ENCODE data around the gene FAM174B. TPM values are rescaled to one million over a fixed set of nuclear protein-coding genes. Genes with fewer than 3 reads are reported as not detected.

Gene FAM174B
- total RNA-seq, 4 donors from 2014 or later: 6.6 to 16.5 (median 9.7) TPM

- no peak for DNase-seq (ENCODE audit: low spot score in 2 of 2)
- TF ChIP-seq EP300 (IDR thresholded peaks at IDR 0.05) (no peak), POLR2A (IDR thresholded peaks at IDR 0.05) (no peak), CTCF (IDR thresholded peaks at IDR 0.05) (no peak)
- no peaks in the 10 kb centered on the region for H3K4me1 ChIP-seq
- no peak overlapping the region for H3K27ac ChIP-seq
- H3K36me3 ChIP-seq: no peaks in the 10 kb centered on the region
- H3K27me3 ChIP-seq: no peaks in the 10 kb centered on the region
- H3K9me3 ChIP-seq: peaks cover 0 to 18% (median 0%) of the 10 kb centered on the region in 4 donors
- H3K4me3 ChIP-seq: no peak overlapping the region
- WGBS, 2 donors: 94 to 98% methylated on average over 12 to 13 of the region's 13 CpGs
Measured at GRCh38 chr15:92643849-92644815, 11.4 kb downstream of the FAM174B start.

DNA sequence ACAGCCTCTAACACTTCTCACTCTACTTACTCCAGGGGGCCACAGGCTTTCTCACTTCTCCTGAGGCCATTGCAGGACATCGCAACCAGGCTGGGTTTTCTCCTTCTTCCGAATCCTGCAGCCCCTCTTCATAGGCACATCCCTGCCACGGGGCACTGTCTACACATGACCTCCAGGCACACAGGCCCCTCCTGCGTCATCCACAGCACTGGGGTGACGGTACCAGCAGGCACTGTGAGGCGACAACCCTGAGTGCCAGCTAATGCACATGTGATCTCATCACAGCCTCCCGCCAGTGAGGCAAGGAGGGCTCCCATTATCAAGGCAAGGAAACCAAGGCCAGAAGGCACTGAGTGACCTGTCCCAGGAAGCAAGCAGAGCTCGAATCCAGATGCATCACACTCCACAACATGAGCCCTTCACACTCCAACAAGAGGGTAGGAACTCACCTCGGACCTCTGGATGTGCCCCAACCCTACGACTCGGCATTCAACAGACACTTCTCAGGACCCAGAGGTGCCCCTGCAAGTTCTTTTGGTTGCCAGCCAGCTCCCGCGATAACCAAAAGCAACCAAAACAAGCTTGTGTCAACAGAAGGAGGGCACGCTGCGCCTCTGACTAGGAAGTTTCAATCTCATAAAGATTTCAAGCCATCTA is 16.7 kb downstream of the FAM174B start:
- Histone ChIP-seq H3K36me3 (no peaks in the 10 kb centered on the region), H3K4me3 (no peak overlapping the region), H3K4me1 (peaks cover 0 to 14% (median 2%) of the 10 kb centered on the region in 4 donors), H3K9me3 (peaks cover 0 to 22% (median 0%) of the 10 kb centered on the region in 4 donors), H3K27ac (no peak overlapping the region), H3K27me3 (no peaks in the 10 kb centered on the region)
- DNase-seq (ENCODE audit: low spot score in 2 of 2): no peak
- WGBS, 2 donors: 80 to 94% methylated on average over 15 of the region's 15 CpGs
- no peak for TF ChIP-seq POLR2A (IDR thresholded peaks at IDR 0.05)
- TF ChIP-seq EP300 (IDR thresholded peaks at IDR 0.05): no peak
- TF ChIP-seq CTCF (IDR thresholded peaks at IDR 0.05): no peak

DNA sequence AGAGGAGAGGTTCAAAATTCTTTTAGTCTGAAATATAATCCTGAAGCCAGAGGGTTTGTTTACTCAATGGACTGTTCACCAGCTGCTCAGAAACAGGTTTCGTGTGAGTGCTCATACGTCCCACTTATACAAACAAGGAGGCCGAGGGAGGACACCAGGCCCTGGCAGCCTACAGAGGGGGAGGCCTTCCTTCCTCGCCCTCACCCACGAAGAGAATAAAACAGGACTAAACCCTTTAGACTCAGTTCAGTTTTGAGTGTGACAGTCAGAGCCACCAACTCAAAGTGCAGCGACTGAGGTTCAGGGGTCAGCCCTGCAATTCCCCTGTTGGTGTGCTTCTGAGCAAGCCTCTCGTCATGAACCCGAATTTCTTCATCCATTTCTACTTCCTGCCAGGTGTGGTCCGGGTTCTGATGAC is 17.3 kb downstream of the FAM174B start:
- H3K27ac ChIP-seq: peak overlapping the region in 1 of 4 donors; percentile 21
- no peak overlapping the region for H3K4me3 ChIP-seq
- H3K9me3 ChIP-seq: peaks cover 0 to 22% (median 0%) of the 10 kb centered on the region in 4 donors
- no peaks in the 10 kb centered on the region for H3K27me3 ChIP-seq
- no peaks in the 10 kb centered on the region for H3K36me3 ChIP-seq
- WGBS, 2 donors: 65 to 67% methylated on average over 9 of the region's 9 CpGs
- H3K4me1 ChIP-seq: peaks cover 0 to 14% (median 2%) of the 10 kb centered on the region in 4 donors
- TF ChIP-seq CTCF (IDR thresholded peaks at IDR 0.05) (no peak), POLR2A (IDR thresholded peaks at IDR 0.05) (no peak), EP300 (IDR thresholded peaks at IDR 0.05) (no peak)
- DNase-seq (ENCODE audit: low spot score in 2 of 2): no peak

DNA sequence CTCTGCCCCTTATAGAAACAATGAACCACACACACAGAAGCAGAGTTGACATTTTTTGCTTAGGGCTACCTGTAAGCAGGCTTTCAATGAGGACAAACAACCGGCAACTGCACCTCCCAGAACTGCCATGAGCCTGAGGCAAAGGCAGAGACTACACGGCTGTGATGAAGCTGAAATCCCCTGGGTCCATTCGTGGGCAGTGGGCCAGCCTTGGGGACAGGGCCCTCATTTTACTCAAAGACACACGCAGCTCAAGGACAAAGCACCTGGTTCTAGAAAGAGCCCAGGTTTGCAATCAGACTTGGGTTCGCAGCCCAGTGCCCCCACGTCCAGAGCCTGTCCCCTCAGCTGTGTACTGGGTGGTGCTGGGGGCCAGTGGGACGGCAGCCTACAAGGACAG is 17.9 kb downstream of the FAM174B start:
- WGBS, 2 donors: 66 to 77% methylated on average over 7 of the region's 7 CpGs
- H3K4me1 ChIP-seq: peaks cover 0 to 14% (median 2%) of the 10 kb centered on the region in 4 donors
- no peak for DNase-seq (ENCODE audit: low spot score in 2 of 2)

More for the DNA sequence above, 17.9 kb downstream of the FAM174B start:
- H3K27me3 ChIP-seq: no peaks in the 10 kb centered on the region
- H3K4me3 ChIP-seq: no peak overlapping the region
- peak overlapping the region in 1 of 4 donors; percentile 21 for H3K27ac ChIP-seq
- no peaks in the 10 kb centered on the region for H3K36me3 ChIP-seq
- TF ChIP-seq EP300 (IDR thresholded peaks at IDR 0.05) (no peak), CTCF (IDR thresholded peaks at IDR 0.05) (no peak), POLR2A (IDR thresholded peaks at IDR 0.05) (no peak)
- peaks cover 0 to 22% (median 0%) of the 10 kb centered on the region in 4 donors for H3K9me3 ChIP-seq

Data from tibial nerve (tissue), 4 donors.